ENCODE measurements around the gene KATNAL2.

KATNAL2 gene

GRCh38 chr18:47035156-47035671, 117.8 kb downstream of the KATNAL2 start, which contains the start of gene ELOA2:
ELOA2 (minus strand) TSS chr18:47035621; CDS start chr18:47035264, 357 bp downstream.
- DNase-seq (ENCODE audit: low read depth): no peak

GRCh38 chr18:47036298-47036874, 119.0 kb downstream of the KATNAL2 start:
- DNase-seq (ENCODE audit: low read depth): peak; percentile 31

- no peak for DNase-seq (ENCODE audit: low read depth)
Measured at GRCh38 chr18:47036927-47037578, 119.7 kb downstream of the KATNAL2 start.

- no peak for DNase-seq (ENCODE audit: low read depth)
Measured at GRCh38 chr18:47040982-47041381, 123.6 kb downstream of the KATNAL2 start.

- peak; percentile 52 for DNase-seq (ENCODE audit: low read depth)
Measured at GRCh38 chr18:47050468-47050867, 133.1 kb downstream of the KATNAL2 start.

GRCh38 chr18:47054369-47054768, 137.0 kb downstream of the KATNAL2 start:
- DNase-seq (ENCODE audit: low read depth): no peak

GRCh38 chr18:47062471-47062870, 145.1 kb downstream of the KATNAL2 start:
- no peak for DNase-seq (ENCODE audit: low read depth)

GRCh38 chr18:47063096-47063495, 145.7 kb downstream of the KATNAL2 start:
- no peak for DNase-seq (ENCODE audit: low read depth)

GRCh38 chr18:47067648-47068047, 150.2 kb downstream of the KATNAL2 start:
- no peak for DNase-seq (ENCODE audit: low read depth)

GRCh38 chr18:47075098-47075883, 157.9 kb downstream of the KATNAL2 start:
- DNase-seq (ENCODE audit: low read depth): no peak

- no peak for DNase-seq (ENCODE audit: low read depth)
Measured at GRCh38 chr18:47077111-47077510, 159.7 kb downstream of the KATNAL2 start.

- no peak for DNase-seq (ENCODE audit: low read depth)
Measured at GRCh38 chr18:47080872-47081271, 163.5 kb downstream of the KATNAL2 start.

GRCh38 chr18:47081578-47081977, 164.2 kb downstream of the KATNAL2 start:
- DNase-seq (ENCODE audit: low read depth): no peak

GRCh38 chr18:47087676-47088075, 170.3 kb downstream of the KATNAL2 start:
- DNase-seq (ENCODE audit: low read depth): no peak

- no peak for DNase-seq (ENCODE audit: low read depth)
Measured at GRCh38 chr18:47095810-47096209, 178.4 kb downstream of the KATNAL2 start.

- peak; percentile 15 for DNase-seq (ENCODE audit: low read depth)
Measured at GRCh38 chr18:47100212-47100831, 182.9 kb downstream of the KATNAL2 start.

- DNase-seq (ENCODE audit: low read depth): no peak
Measured at GRCh38 chr18:47108373-47108772, 191.0 kb downstream of the KATNAL2 start.

- DNase-seq (ENCODE audit: low read depth): no peak
Measured at GRCh38 chr18:47108998-47109405, 191.6 kb downstream of the KATNAL2 start.

GRCh38 chr18:47109720-47110119, 192.3 kb downstream of the KATNAL2 start:
- DNase-seq (ENCODE audit: low read depth): no peak

- DNase-seq (ENCODE audit: low read depth): no peak
Measured at GRCh38 chr18:47110492-47111274, 193.3 kb downstream of the KATNAL2 start.

GRCh38 chr18:47113796-47114540, 196.6 kb downstream of the KATNAL2 start:
- DNase-seq (ENCODE audit: low read depth): peak; percentile 3

All from fibroblast of gingiva (primary cell).